Brain pericyte (primary cell): Measurements from ENCODE around the gene MRI1.

Experiments
- DNase-seq: peaks from one replicate; pipeline ENCODE4 v3.0.0-alpha.2; 2012; ENCODE audit warnings: low read depth, low spot score

Gene MRI1

GRCh38 chr19:13794398-13794756, 30.1 kb downstream of the MRI1 start:
- DNase-seq, result no peak

GRCh38 chr19:13794757-13795589, 30.7 kb downstream of the MRI1 start, which contains the start of gene ZSWIM4:
Gene ZSWIM4, plus strand, starts transcription at chr19:13795443. Its CDS starts 206 bp downstream, at chr19:13795649.
- peak; percentile 98 for DNase-seq

- DNase-seq, result no peak
These were observed 31.4 kb downstream of the MRI1 start for GRCh38 chr19:13795595-13796300.

- no peak for DNase-seq
These were observed 32.2 kb downstream of the MRI1 start for GRCh38 chr19:13796301-13797057.

DNA sequence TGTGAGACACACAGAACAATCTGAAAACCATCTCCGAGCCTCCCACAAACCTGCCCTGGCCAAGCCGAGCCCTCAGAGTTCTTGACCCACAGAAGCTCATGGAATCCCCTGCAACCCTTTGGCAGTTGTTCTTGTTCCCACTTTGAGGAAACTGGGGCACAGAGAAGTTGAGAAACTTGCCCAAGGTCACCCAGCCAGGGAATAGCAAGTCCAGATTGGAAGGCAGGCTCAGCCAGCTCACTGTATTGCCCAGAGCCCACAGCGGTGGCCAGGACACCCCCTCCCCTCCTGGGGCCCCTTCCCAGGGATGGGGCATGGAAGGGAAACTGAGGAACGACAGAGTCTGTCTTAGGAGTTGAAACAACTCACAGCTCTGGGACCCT, 32.7 kb downstream of the MRI1 start:
- no peak for DNase-seq

GRCh38 chr19:13797870-13798269, 33.5 kb downstream of the MRI1 start:
- no peak for DNase-seq

DNA sequence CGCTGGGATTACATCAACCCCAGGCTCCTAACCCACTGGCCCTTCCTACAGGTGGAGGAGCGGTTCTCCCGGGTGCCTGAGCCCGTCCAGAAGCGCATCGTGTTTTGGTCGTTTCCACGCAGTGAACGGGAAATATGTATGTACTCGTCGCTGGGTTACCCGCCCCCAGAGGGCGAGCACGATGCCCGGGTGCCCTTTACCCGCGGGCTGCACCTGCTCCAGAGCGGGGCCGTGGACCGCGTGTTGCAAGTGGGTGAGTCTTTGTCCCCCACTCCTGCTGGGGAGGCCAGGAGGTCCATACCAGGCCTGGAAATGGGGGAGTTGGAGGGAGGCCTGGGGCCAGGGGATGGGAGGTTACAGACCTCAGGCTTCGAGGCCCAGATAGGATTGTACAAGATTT, 35.3 kb downstream of the MRI1 start:
- DNase-seq, result no peak

- no peak for DNase-seq
These were observed 38.7 kb downstream of the MRI1 start for GRCh38 chr19:13803038-13803437.

GRCh38 chr19:13804830-13805683, 40.7 kb downstream of the MRI1 start:
- DNase-seq, result no peak

DNA sequence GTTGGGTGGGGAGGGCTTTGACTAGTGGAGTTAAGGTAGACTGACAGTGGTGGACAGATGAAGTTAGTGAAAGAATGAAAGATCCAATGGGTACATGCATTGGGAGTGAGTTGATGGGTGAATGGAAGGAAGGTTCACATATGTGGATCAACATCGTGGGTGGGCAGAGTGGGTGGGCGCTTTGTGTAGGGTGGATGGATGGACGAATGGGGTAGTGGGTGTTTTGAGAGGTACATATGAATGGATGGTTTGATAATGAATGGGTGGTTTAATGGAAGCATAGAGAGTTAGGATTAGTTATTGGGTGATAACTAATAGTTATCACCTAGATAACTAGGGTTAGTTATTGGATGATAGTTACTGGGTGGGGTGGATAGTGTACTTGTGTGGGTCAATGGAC, 42.4 kb downstream of the MRI1 start:
- no peak for DNase-seq

GRCh38 chr19:13807421-13808021, 43.2 kb downstream of the MRI1 start:
- DNase-seq, result no peak

DNA sequence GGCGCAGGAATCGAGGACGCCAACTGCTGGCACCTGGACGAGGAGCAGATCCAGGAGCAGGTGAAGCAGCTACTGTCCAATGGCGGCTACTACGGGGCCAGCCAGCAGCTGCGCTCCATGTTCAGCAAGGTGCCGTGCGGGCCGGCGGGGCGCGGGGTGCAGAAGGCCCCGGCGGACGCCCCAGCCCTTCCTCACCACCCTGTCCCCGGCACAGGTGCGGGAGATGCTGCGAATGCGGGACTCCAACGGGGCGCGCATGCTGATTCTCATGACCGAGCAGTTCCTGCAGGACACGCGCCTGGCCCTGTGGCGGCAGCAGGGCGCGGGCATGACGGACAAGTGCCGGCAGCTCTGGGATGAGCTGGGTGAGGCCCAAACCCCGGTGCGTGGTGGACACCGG, 44.5 kb downstream of the MRI1 start:
- DNase-seq, result no peak

- DNase-seq, result no peak
These were observed 48.2 kb downstream of the MRI1 start for GRCh38 chr19:13812544-13812943.

DNA sequence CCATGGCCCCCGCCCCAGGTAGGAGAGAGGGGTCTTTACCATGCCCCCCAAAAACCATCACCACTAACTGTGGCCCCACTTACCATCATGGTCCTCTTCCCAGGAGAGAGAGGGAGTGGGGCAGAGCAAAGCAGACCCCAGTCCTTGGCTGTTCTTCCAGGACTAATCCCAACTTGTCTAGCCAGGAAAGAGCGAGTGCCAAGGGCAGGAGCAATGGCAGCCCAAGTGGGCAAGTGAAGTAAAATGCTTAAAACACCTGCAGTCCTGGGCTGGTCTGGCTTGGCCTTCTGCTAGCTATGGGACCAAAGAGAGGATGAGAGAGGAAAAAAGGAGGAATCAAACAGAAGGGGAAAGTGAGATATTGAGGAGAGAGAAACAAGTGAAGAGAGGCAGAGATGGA, 48.8 kb downstream of the MRI1 start:
- DNase-seq, result no peak

GRCh38 chr19:13814550-13814949, 50.2 kb downstream of the MRI1 start:
- no peak for DNase-seq

- DNase-seq, result no peak
These were observed 52.8 kb downstream of the MRI1 start for GRCh38 chr19:13817018-13817614.

DNA sequence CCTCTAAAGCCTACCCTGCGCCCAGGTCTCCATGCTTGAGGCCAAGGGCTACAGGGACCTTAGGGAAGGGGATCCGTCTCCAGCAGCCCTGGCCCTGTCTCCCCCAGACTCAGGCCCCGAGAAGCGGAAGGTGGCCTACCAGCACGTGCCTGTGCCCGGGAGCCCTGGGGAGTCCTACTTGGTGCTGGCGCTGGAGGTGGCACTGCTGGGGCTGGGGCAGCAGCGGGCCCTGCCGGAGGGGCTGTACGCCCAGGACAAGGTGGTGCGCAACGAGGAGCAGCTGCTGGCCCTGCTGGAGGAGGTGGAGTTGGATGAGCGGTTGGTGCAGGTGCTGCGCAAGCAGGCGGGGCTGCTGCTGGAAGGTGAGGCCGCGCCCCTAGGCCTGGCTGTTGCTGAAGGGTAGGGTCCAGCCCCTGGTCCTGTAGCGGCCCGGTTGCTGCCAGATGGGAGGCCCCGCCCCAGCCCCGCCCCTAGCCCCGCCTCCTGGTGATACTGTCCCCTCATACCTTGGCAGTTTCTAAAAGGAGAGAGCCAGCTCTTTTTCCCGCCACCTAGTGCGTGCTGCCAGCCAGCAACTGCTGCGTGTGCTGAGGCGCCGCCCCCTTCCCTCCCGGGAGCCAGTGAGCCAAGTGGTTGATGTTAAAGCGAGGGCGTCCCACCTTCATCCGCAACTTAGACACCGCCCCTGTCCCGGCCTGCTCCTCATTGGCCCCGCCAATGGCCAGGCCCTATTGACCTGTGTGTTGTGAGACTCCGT, 53.5 kb downstream of the MRI1 start:
- no peak for DNase-seq

- DNase-seq, result no peak
These were observed 54.9 kb downstream of the MRI1 start for GRCh38 chr19:13819238-13819637.

DNA sequence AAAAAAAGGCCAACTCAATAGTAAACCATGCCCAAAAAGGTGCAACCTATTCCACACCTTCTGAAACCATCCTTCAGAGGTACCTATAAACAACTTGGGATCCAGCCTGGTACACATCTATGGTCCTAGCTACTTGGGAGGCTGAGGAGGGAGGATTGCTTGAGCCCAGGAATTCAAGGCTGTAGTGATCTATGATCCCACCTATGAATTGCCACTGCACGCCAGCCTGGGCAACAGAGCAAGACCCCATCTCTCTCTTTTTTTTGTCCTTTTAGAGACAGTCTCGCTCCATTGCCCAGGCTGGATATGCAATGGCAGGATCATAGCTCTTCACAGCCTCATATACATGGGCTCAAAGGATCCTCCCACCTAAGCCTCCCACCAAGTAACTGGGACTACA, 57.0 kb downstream of the MRI1 start:
- DNase-seq, result no peak

GRCh38 chr19:13823256-13823655, 58.9 kb downstream of the MRI1 start:
- no peak for DNase-seq
